Retinal pigment epithelial cell (primary cell): ENCODE data around the gene GABPB2.
A peak's percentile ranks its signal among the peaks of the same experiment; 100 is the strongest.

ENCODE experiments used
- DNase-seq: peaks from one replicate; pipeline ENCODE4 v3.0.0-alpha.2; 2010; ENCODE audit warnings: low read depth
- H3K4me3 ChIP-seq: 2 replicates; pipeline ENCODE4 v1.5.1; 2011; ENCODE audit warnings: mild to moderate bottlenecking, low read length, control low read depth, moderate library complexity
- TF ChIP-seq, protein P1 (sequence below): conservative IDR thresholded peaks from 2 replicates; pipeline ENCODE4 v1.5.1; 2011; ENCODE audit warnings: low read depth, low read length, control low read depth, inconsistent platforms

The GABPB2 gene

DNA sequence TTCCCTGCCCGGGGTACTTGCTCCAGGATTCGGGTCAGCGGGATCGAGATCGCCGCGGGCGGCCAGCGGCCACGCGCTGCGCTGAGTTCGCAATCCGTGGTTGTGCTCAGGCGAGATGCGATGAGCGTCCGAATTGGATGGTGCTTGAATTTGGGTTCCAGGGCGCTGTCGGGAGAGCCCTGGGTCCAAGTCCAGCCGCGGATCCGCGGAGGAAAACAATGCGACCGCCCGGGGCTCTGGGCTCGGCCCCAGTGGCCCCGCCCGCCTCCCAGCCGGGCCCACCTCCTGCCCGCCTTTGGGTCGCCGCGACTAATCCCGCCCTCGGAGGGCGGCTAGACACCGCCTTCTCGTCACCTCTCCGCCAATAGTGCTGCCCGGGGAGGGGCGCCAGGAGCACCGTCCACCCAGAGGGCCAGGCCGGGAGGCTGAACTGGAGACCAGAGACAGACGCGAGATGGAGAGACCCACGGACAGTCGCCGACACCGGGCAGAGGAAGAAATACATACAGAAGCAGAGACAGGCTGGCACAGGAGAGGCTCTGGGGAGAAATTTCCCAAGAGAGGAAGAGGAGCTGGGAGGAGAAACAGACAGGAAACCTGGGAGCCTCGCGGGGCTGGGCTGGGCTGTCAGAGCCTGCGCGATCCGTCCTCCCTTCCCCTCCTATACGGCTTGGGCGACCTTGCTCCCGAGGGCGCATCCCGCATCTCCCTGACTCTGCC lies 76.0 kb downstream of the GABPB2 start, which contains the start of gene SEMA6C:
SEMA6C (minus strand) TSS at position 220 of the 720 bp plus-strand sequence. CDS start 4,010 bp downstream, outside the sequence.
- peak within 1 kb of the TSS; percentile 71 for H3K4me3 ChIP-seq
- DNase-seq, result peak; percentile 64
- TF ChIP-seq, protein P1, sequence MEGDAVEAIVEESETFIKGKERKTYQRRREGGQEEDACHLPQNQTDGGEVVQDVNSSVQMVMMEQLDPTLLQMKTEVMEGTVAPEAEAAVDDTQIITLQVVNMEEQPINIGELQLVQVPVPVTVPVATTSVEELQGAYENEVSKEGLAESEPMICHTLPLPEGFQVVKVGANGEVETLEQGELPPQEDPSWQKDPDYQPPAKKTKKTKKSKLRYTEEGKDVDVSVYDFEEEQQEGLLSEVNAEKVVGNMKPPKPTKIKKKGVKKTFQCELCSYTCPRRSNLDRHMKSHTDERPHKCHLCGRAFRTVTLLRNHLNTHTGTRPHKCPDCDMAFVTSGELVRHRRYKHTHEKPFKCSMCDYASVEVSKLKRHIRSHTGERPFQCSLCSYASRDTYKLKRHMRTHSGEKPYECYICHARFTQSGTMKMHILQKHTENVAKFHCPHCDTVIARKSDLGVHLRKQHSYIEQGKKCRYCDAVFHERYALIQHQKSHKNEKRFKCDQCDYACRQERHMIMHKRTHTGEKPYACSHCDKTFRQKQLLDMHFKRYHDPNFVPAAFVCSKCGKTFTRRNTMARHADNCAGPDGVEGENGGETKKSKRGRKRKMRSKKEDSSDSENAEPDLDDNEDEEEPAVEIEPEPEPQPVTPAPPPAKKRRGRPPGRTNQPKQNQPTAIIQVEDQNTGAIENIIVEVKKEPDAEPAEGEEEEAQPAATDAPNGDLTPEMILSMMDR, result no peak

DNA sequence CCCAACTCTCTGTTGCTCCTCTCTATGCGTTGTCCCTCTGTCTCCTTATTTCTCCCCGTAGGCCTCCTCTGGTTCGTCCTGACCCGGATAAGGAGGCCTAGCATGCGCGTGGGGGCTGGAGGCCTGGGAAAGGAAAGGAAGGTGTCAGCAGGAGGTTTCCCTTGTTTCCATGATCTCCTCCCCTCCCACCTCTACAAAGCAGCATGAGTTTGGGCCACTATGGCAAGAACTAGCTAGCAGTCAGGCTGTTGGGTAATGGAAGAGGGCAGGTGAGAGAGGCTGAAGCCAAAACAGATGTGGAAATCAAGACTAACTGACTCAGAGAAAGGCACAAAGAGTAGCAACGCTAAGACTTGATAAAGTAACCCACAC lies 76.6 kb downstream of the GABPB2 start:
- DNase-seq, result no peak
- TF ChIP-seq, protein P1, result no peak
- H3K4me3 ChIP-seq, result peak overlapping the region; percentile 71

DNA sequence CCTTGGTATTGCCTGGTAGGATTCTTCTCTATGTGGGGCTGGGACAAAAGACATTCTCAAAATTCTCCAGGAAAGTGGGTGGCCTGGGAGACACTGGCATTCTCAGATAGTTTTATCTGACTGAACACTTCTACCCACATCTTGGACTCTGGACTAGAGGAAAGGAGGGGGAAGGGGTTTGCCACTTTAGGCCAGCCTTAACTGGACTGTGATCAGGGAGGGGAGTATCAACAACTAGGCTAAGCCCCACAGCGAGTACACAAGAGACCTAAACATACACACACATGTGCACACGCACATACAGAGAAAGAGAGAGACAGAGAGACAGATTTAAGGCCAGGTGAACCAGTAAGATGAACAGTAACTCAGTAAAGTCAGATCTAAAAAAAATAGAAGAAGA lies 77.1 kb downstream of the GABPB2 start:
- DNase-seq, result no peak
- TF ChIP-seq, protein P1, result no peak

DNA sequence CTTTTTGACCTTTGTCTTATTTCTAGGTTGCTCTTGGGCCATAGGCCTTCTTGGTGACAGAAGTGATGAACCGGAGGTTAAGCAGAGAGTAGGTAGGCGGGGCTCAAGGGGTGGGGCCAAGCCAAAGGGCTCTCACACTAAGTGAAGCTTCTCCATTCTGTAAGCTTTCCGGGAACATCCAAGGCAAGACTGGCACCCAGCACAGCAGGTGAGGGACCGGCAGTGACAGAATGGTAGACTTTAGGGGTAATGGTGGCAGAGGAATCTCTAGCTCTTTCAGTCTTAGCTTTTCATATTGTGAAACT lies 85.9 kb downstream of the GABPB2 start, which contains the start of gene TNFAIP8L2:
TNFAIP8L2 (plus strand) TSS at position 135 of the 305 bp plus-strand sequence. CDS start 2,049 bp downstream, outside the sequence.
- TF ChIP-seq, protein P1, result no peak
- no peak for DNase-seq
- no peak within 1 kb of the TSS for H3K4me3 ChIP-seq

More for the DNA sequence above, 77.1 kb downstream of the GABPB2 start:
- H3K4me3 ChIP-seq, result no peak overlapping the region

DNA sequence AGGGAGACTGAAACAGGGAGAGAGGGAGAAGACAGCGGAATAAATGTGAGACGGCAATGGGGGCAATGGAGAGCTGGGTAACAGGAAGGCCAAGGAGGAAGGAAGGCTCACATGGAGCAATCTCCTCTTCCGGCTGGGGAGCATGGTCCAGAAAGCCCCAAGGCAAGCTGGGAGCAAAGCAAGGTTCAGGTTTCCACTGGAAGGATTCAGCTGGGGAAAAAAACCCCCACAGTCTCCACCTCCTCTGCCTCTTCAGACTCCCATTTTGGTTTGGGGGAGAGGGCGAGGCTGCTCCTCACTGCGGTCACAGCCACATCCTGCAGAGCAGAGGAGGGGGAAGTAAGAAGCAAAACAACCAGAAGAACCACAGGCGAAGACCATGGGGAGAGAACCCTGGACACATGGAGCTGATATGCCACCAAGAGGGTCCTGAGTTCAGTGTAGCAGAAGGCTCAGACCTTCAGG lies 86.5 kb downstream of the GABPB2 start:
- DNase-seq, result no peak
- TF ChIP-seq, protein P1, result no peak
- no peak overlapping the region for H3K4me3 ChIP-seq

DNA sequence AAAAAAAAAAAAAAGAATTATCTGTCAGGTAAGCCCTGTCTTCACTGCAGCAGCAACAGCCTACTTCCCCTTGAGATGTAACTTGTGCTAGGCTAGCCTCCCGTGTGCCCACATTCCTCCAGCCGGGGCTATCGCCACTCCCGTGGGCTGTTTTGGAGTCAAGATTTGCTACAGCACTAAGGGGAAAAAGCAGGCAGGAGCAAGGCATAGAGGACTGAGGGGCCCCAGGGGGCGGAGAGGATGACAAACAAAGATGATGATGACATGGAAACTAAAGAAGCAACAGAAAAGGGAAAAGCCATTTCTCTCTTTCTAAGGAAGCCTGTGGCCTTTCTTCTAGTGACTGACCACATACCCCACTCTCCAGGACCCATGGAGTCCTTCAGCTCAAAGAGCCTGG lies 87.8 kb downstream of the GABPB2 start:
- TF ChIP-seq, protein P1, result no peak
- no peak overlapping the region for H3K4me3 ChIP-seq
- no peak for DNase-seq

DNA sequence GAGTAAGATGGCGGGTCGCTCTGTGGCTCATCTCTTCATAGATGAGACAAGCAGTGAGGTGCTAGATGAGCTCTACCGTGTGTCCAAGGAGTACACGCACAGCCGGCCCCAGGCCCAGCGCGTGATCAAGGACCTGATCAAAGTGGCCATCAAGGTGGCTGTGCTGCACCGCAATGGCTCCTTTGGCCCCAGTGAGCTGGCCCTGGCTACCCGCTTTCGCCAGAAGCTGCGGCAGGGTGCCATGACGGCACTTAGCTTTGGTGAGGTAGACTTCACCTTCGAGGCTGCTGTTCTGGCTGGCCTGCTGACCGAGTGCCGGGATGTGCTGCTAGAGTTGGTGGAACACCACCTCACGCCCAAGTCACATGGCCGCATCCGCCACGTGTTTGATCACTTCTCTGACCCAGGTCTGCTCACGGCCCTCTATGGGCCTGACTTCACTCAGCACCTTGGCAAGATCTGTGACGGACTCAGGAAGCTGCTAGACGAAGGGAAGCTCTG lies 88.2 kb downstream of the GABPB2 start:
- no peak overlapping the region for H3K4me3 ChIP-seq
- TF ChIP-seq, protein P1, result no peak
- DNase-seq, result no peak
